ENCODE measurements around the gene PHC2. TPM values are rescaled to one million over a fixed set of nuclear protein-coding genes. Genes with fewer than 3 reads are reported as not detected.

Gene PHC2
- total RNA-seq, 2 experiments from 2014 or later = 37.7 to 39.5 TPM

- no peak overlapping the region for H3K27ac ChIP-seq (ENCODE audit: low read depth in 1 of 2, low read length in 2 of 2)
- H3K4me1 ChIP-seq (ENCODE audit: insufficient read depth, low read length) = peaks cover 3% of the 10 kb centered on the region
- no peak overlapping the region for H3K4me3 ChIP-seq (ENCODE audit: low read length)
- H3K27me3 ChIP-seq (ENCODE audit: control insufficient read depth in 1 of 2, insufficient read depth in 2 of 2, low read length in 2 of 2) = no peaks in the 10 kb centered on the region
- no peaks in the 10 kb centered on the region for H3K36me3 ChIP-seq (ENCODE audit: insufficient read depth, low read length)
- Mint-ChIP-seq H3K36me3 (ENCODE audit: low read depth) (no peaks in the 10 kb centered on the region), H3K27ac (no peak overlapping the region), H3K4me1 (ENCODE audit: low read depth) (peaks cover 3% of the 10 kb centered on the region), H3K9me3 (no peaks in the 10 kb centered on the region), H3K27me3 (no peaks in the 10 kb centered on the region), H3K4me3 (no peak overlapping the region)
- intact Hi-C loops (cut with DNase I, micrococcal nuclease) = no loop called here
- H3K9me3 ChIP-seq (ENCODE audit: control insufficient read depth in 1 of 2, insufficient read depth in 1 of 2, low read length in 2 of 2) = no peaks in the 10 kb centered on the region
- no peak for DNase-seq
- POLR2A ChIA-PET = no interaction called here
- CTCF ChIA-PET = interaction anchor here (0.6 to 1.0 kb wide), 2 partner anchors 16 to 19 kb away, joined by 3 to 4 read pairs; no protein-coding TSS in a partner anchor
- no peak for ATAC-seq (ENCODE audit: poor library complexity)
- TF ChIP-seq CTCF (IDR thresholded peaks at IDR 0.05) = no peak
Observed at GRCh38 chr1:33314416-33314815, 116.5 kb downstream of the PHC2 start.

GRCh38 chr1:33312413-33312749 lies 118.5 kb downstream of the PHC2 start:
- ChIA-PET CTCF (no interaction called here), POLR2A (interaction anchor here (0.6 kb wide), 1 partner anchor 175 kb away, joined by 4 read pairs; no protein-coding TSS in a partner anchor)
- H3K27me3 Mint-ChIP-seq = peaks cover 4% of the 10 kb centered on the region
- no peaks in the 10 kb centered on the region for H3K36me3 ChIP-seq (ENCODE audit: insufficient read depth, low read length)
- no peak overlapping the region for H3K27ac ChIP-seq (ENCODE audit: low read depth in 1 of 2, low read length in 2 of 2)
- ATAC-seq (ENCODE audit: poor library complexity) = no peak
- H3K9me3 Mint-ChIP-seq = no peaks in the 10 kb centered on the region
- TF ChIP-seq CTCF (IDR thresholded peaks at IDR 0.05) = no peak
- H3K4me3 Mint-ChIP-seq = no peak overlapping the region
- peaks cover 3% of the 10 kb centered on the region in 2 experiments for H3K27me3 ChIP-seq (ENCODE audit: control insufficient read depth in 1 of 2, insufficient read depth in 2 of 2, low read length in 2 of 2)
- H3K4me1 ChIP-seq (ENCODE audit: insufficient read depth, low read length) = peaks cover 3% of the 10 kb centered on the region
- no peaks in the 10 kb centered on the region for H3K9me3 ChIP-seq (ENCODE audit: control insufficient read depth in 1 of 2, insufficient read depth in 1 of 2, low read length in 2 of 2)
- H3K36me3 Mint-ChIP-seq (ENCODE audit: low read depth) = no peaks in the 10 kb centered on the region
- H3K4me3 ChIP-seq (ENCODE audit: low read length) = no peak overlapping the region
- intact Hi-C loops (cut with DNase I, micrococcal nuclease) = no loop called here
- H3K27ac Mint-ChIP-seq = no peak overlapping the region
- peaks cover 3% of the 10 kb centered on the region for H3K4me1 Mint-ChIP-seq (ENCODE audit: low read depth)
- DNase-seq = no peak

DNA sequence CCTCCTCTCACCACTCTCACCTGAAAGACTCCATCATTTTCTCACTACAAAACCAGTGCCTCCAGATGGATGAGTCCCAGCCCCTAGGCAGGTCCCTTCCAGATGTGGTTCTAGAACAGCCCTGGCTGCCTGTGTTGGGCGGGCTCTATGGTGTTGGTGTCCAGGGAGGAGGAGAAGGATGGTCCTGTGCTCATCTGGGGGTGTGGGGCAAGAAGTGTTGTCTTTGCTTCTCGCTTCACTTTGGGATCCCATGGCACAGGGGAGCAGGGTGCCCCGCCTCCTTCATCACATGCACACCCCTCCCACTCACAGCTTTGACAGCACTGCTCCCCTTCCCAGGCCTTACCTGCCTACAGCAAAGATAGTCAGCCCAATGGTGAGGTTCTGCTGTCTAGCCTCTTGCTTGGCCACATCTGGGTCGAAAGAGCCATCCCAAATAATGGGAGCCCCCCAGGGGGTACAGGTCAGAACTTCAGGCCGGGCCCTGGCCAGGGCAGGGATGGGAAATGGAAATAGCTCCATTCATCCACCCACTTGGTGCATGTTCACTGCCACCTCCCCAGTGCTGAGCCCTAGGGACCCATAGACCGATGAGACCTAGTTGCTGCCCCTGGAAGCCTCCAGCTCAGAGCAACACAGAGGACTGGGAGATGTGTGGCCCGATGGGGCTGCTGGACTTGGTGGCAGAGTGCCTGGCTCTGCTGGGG lies 119.0 kb downstream of the PHC2 start:
- Histone ChIP-seq H3K36me3 (ENCODE audit: insufficient read depth, low read length) (no peaks in the 10 kb centered on the region), H3K4me3 (ENCODE audit: low read length) (no peak overlapping the region), H3K27ac (ENCODE audit: low read depth in 1 of 2, low read length in 2 of 2) (no peak overlapping the region), H3K9me3 (ENCODE audit: control insufficient read depth in 1 of 2, insufficient read depth in 1 of 2, low read length in 2 of 2) (no peaks in the 10 kb centered on the region), H3K4me1 (ENCODE audit: insufficient read depth, low read length) (peaks cover 3% of the 10 kb centered on the region), H3K27me3 (ENCODE audit: control insufficient read depth in 1 of 2, insufficient read depth in 2 of 2, low read length in 2 of 2) (peaks cover 3 to 5% of the 10 kb centered on the region in 2 experiments)
- TF ChIP-seq CTCF (IDR thresholded peaks at IDR 0.05) = no peak
- no peak overlapping the region for H3K4me3 Mint-ChIP-seq
- no peaks in the 10 kb centered on the region for H3K9me3 Mint-ChIP-seq
- no peak for DNase-seq
- intact Hi-C loops (cut with DNase I, micrococcal nuclease) = no loop called here
- ATAC-seq (ENCODE audit: poor library complexity) = no peak
- H3K36me3 Mint-ChIP-seq (ENCODE audit: low read depth) = no peaks in the 10 kb centered on the region
- peaks cover 3% of the 10 kb centered on the region for H3K4me1 Mint-ChIP-seq (ENCODE audit: low read depth)
- POLR2A ChIA-PET = interaction anchor here (0.6 kb wide), 1 partner anchor 175 kb away, joined by 4 read pairs; no protein-coding TSS in a partner anchor
- CTCF ChIA-PET = no interaction called here
- peaks cover 4% of the 10 kb centered on the region for H3K27me3 Mint-ChIP-seq
- no peak overlapping the region for H3K27ac Mint-ChIP-seq

Measured in CD4-positive, alpha-beta T cell (primary cell).